Daoy (cell line): ENCODE results near the gene FRAS1. TPM values are rescaled to one million over a fixed set of nuclear protein-coding genes. Genes with fewer than 3 reads are reported as not detected.
"Not testable (repeated sequence)": the region's sequence is repeated elsewhere in the genome, so short reads cannot be mapped to it uniquely, and the experiment has no call there.

Source experiments
- DNase-seq: peaks from one replicate; pipeline ENCODE4 v3.0.0-alpha.2; 2015; ENCODE audit warnings: low read depth
- total RNA-seq: library from RNA; depleted of rRNA; stranded (reverse); fragments of >200 nt; shearing (Covaris generic); gene quantifications from 2 replicates; pipeline ENCODE4 v1.2.3, GENCODE V29; 2014

The FRAS1 gene
- total RNA-seq, 1 experiment from 2014 or later, result 1.9 TPM

- no peak for DNase-seq
Observed at GRCh38 chr4:78439328-78439727, 382.2 kb downstream of the FRAS1 start.

GRCh38 chr4:78441756-78442155 lies 384.6 kb downstream of the FRAS1 start:
- DNase-seq, result no peak

- DNase-seq, result no peak
Observed at GRCh38 chr4:78446619-78447018, 389.5 kb downstream of the FRAS1 start.

- DNase-seq, result no peak
Observed at GRCh38 chr4:78451407-78451806, 394.3 kb downstream of the FRAS1 start.

GRCh38 chr4:78454016-78454415 lies 396.9 kb downstream of the FRAS1 start:
- DNase-seq, result no peak

- DNase-seq, result no peak
Observed at GRCh38 chr4:78457751-78458150, 400.6 kb downstream of the FRAS1 start.

GRCh38 chr4:78459327-78459726 lies 402.2 kb downstream of the FRAS1 start:
- no peak for DNase-seq

- DNase-seq, result no peak
Observed at GRCh38 chr4:78460368-78460767, 403.2 kb downstream of the FRAS1 start.

- DNase-seq, result no peak
Observed at GRCh38 chr4:78464265-78464664, 407.1 kb downstream of the FRAS1 start.

GRCh38 chr4:78467223-78467622 lies 410.1 kb downstream of the FRAS1 start:
- not testable (repeated sequence) for DNase-seq

GRCh38 chr4:78468272-78468671 lies 411.1 kb downstream of the FRAS1 start:
- no peak for DNase-seq

- DNase-seq, result no peak
Observed at GRCh38 chr4:78476108-78476704, 419.1 kb downstream of the FRAS1 start.

- no peak for DNase-seq
Observed at GRCh38 chr4:78477276-78477675, 420.2 kb downstream of the FRAS1 start.

- no peak for DNase-seq
Observed at GRCh38 chr4:78478523-78478922, 421.4 kb downstream of the FRAS1 start.

GRCh38 chr4:78480286-78480685 lies 423.2 kb downstream of the FRAS1 start:
- no peak for DNase-seq

GRCh38 chr4:78481180-78481579 lies 424.1 kb downstream of the FRAS1 start:
- DNase-seq, result no peak

GRCh38 chr4:78482281-78482680 lies 425.2 kb downstream of the FRAS1 start:
- DNase-seq, result no peak

- no peak for DNase-seq
Observed at GRCh38 chr4:78483811-78484210, 426.7 kb downstream of the FRAS1 start.

GRCh38 chr4:78484574-78484973 lies 427.5 kb downstream of the FRAS1 start:
- no peak for DNase-seq

GRCh38 chr4:78493731-78494130 lies 436.6 kb downstream of the FRAS1 start:
- DNase-seq, result no peak

- DNase-seq, result no peak
Observed at GRCh38 chr4:78496021-78496643, 439.0 kb downstream of the FRAS1 start.

- not testable (repeated sequence) for DNase-seq
Observed at GRCh38 chr4:78506260-78506659, 449.1 kb downstream of the FRAS1 start.

GRCh38 chr4:78509043-78509442 lies 451.9 kb downstream of the FRAS1 start:
- DNase-seq, result no peak

- DNase-seq, result no peak
Observed at GRCh38 chr4:78510108-78510507, 453.0 kb downstream of the FRAS1 start.
